ENCODE data around the gene KSR1.

DNA sequence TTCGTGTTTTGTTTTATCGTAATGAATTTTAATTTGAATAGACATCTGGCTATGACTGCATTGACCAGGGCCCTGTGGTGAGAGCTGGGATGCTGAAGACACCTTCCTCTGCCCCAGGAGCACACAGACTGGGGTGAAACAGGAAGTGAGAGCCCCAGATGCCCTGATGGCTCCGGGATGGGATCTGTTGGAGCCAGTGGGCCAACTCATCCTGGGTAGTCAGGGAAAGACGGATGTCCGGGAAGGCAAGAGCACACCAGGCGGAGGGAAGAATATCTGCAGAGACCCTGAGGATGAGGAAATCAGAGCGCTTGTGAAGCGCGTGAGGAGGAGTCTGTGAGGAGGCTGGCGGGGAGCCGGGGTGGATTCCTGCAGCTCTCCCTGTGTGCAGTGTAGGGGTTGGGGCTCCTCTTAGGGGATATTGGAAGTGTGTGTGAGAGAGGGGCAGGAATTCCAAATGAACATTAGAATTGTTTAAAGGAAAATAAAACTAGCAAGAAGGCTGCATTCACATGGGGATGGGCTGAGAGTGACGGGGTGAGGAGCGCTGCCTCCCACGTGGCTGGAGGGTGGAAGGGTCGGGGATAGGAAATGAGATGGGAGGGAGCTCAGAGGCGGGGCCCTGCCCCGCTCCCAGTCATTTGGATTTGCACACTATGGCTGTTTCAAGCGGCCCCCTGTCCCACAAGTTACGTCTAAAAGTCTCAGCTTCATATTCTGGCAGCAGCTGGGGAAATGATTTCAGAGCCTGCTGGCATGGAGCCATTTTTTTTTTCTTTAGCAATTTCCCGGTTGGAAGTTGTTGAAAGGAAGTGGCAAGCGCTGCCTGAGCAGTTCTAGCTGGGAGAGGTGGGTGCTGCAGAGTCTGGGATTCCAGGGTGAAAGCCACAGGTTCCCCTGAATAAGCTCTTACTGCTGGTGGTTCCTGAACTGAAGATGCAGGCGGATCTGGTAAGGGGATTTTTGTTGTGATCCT is 103.5 kb downstream of the KSR1 start:
- TF ChIP-seq EZH2 (IDR thresholded peaks at IDR 0.05) (no peak), POLR2AphosphoS5 (IDR thresholded peaks at IDR 0.05; ENCODE audit: borderline replicate concordance, low read depth, low read length) (peak; percentile 55)
